Endothelial cell (in vitro differentiated cells): ENCODE data around the gene LEFTY2. TPM values are rescaled to one million over a fixed set of nuclear protein-coding genes. Genes with fewer than 3 reads are reported as not detected.
"Not testable (repeated sequence)": the region's sequence is repeated elsewhere in the genome, so short reads cannot be mapped to it uniquely, and the experiment has no call there.

Experiments
- DNase-seq: peaks from one replicate; pipeline ENCODE4 v3.0.0; 2021; ENCODE audit warnings: low spot score
- H3K27ac Mint-ChIP-seq: one replicate; pipeline ENCODE4 v1.8.0; 2021; ENCODE audit warnings: mixed read lengths, inconsistent platforms; ENCODE audit not compliant: unreplicated experiment
- H3K27me3 Mint-ChIP-seq: one replicate; pipeline ENCODE4 v1.8.0; 2021; ENCODE audit warnings: mild to moderate bottlenecking, moderate library complexity, mixed read lengths, inconsistent platforms; ENCODE audit not compliant: unreplicated experiment
- H3K36me3 Mint-ChIP-seq: one replicate; pipeline ENCODE4 v1.8.0; 2021; ENCODE audit warnings: mild to moderate bottlenecking, low read depth, mixed read lengths, inconsistent platforms; ENCODE audit not compliant: unreplicated experiment
- H3K4me1 Mint-ChIP-seq: one replicate; pipeline ENCODE4 v1.8.0; 2021; ENCODE audit warnings: mild to moderate bottlenecking, mixed read lengths, inconsistent platforms; ENCODE audit not compliant: unreplicated experiment
- H3K4me3 Mint-ChIP-seq: one replicate; pipeline ENCODE4 v1.8.0; 2021; ENCODE audit warnings: mild to moderate bottlenecking, mixed read lengths, inconsistent platforms; ENCODE audit not compliant: unreplicated experiment
- H3K9me3 Mint-ChIP-seq: one replicate; pipeline ENCODE4 v1.8.0; 2021; ENCODE audit warnings: mixed read lengths, inconsistent platforms; ENCODE audit not compliant: unreplicated experiment
- CTCF ChIP-seq: fragments of 200-600 bp; sonication (generic); IDR thresholded peaks from one replicate; pipeline ENCODE4 v1.5.0; 2021; ENCODE audit warnings: antibody characterized with exemption; ENCODE audit not compliant: unreplicated experiment
- total RNA-seq: library from RNA; stranded (reverse); fragmentation: NEBNext Ultra II Directional; extraction: Animal tissue kit (Norgen Biotek cat#: 25700); gene quantifications from one replicate; pipeline ENCODE4 v1.2.1, GENCODE V29; 2021; ENCODE audit not compliant: unreplicated experiment

LEFTY2 gene
- total RNA-seq, 1 donor from 2014 or later = 0.26 TPM

- H3K27ac Mint-ChIP-seq = no peak overlapping the region
- TF ChIP-seq CTCF = no peak
- no peaks in the 10 kb centered on the region for H3K9me3 Mint-ChIP-seq
- no peaks in the 10 kb centered on the region for H3K4me1 Mint-ChIP-seq
- H3K36me3 Mint-ChIP-seq = no peaks in the 10 kb centered on the region
- peaks cover 2% of the 10 kb centered on the region for H3K27me3 Mint-ChIP-seq
- no peak overlapping the region for H3K4me3 Mint-ChIP-seq
- no peak for DNase-seq
Measured at GRCh38 chr1:225934711-225935110, 6.3 kb downstream of the LEFTY2 start.

DNA sequence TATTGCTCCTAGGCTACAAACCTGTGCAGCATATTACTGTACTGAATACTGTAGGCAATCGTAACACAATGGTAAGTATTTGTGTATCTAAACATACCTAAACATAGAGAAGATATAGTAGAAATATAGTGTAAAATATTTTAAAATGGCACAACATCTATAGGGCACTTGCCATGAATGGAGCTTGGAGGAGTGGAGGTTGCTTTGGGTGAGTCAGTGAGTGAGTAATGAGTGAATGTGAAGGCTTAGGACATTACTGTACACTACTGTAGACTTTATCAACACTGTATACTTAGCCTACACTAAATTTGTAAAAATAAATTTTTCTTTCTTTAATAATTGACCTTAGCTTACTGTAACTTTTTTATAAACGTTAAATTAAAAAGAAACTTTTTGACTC is 7.9 kb downstream of the LEFTY2 start:
- H3K27ac Mint-ChIP-seq = no peak overlapping the region
- H3K36me3 Mint-ChIP-seq = no peaks in the 10 kb centered on the region
- no peak for DNase-seq
- no peak overlapping the region for H3K4me3 Mint-ChIP-seq
- no peak for TF ChIP-seq CTCF
- no peaks in the 10 kb centered on the region for H3K27me3 Mint-ChIP-seq
- no peaks in the 10 kb centered on the region for H3K9me3 Mint-ChIP-seq
- H3K4me1 Mint-ChIP-seq = peaks cover 7% of the 10 kb centered on the region

DNA sequence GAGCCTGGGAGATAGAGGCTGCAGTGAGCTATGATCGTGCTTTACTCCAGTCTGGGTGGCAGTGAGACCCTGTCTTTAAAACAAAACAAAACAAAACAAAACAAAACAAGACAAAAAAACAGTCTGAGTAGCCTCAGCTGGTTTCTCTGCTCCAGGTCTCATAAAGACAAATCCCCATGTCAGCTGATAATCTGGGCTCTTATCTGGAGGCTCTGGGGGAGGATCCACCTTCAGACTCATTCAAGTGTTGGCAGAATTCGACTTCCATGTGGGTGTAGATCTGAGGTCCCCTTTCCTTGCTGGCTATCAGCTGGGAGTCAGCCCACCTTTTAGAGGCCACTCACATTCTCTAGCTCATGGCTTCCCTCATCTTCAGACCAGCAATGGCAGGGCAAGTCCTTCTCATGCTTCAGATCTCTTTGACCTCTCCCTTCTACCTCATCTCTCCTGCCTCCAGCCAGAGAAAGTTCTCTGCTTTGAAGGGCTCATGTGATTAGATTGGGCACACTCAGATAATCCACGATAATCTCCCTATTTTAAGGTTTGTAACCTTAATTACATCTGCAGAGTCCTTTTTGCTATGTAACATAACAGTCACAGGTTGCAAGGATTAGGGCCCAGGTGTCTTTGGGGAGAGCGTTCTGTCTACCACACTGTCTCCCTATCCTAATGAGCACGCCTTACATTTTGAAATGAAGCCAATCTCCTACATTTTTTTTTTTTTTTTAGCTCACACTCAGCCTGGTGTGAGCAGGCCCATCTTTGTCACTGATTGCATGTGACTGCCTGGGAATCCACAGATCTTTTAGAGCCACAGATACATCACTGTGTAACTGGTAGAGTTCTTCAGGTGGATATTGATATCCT is 9.5 kb downstream of the LEFTY2 start:
- Mint-ChIP-seq H3K36me3 (no peaks in the 10 kb centered on the region), H3K27ac (no peak overlapping the region), H3K27me3 (no peaks in the 10 kb centered on the region), H3K4me1 (peaks cover 15% of the 10 kb centered on the region), H3K4me3 (no peak overlapping the region), H3K9me3 (no peaks in the 10 kb centered on the region)
- no peak for DNase-seq
- TF ChIP-seq CTCF = no peak

DNA sequence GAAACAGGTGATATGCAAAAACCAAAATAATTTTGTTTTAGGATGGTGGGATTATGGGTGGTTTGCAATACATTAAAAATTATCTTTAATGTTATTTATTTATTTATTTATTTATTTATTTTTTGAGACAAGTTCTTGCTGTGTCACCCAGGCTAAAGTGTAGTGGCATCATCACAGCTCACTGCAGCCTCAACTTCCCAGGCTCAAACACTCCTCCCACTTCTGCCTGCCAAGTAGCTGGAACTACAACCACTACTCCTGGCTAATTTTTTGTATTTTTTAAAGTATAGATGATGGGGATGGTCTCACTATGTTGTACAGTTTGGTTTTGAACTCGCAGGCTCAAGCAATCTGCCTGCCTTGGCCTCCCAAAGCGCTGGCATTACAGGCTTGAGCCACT is 10.5 kb downstream of the LEFTY2 start:
- TF ChIP-seq CTCF = no peak
- Mint-ChIP-seq H3K27ac (no peak overlapping the region), H3K9me3 (no peaks in the 10 kb centered on the region)

GRCh38 chr1:225929462-225929861 is 11.6 kb downstream of the LEFTY2 start:
- H3K9me3 Mint-ChIP-seq, H3K36me3 Mint-ChIP-seq, H3K4me3 Mint-ChIP-seq, H3K27ac Mint-ChIP-seq, H3K27me3 Mint-ChIP-seq, DNase-seq: not testable (repeated sequence)
- H3K4me1 Mint-ChIP-seq = peaks cover 18% of the 10 kb centered on the region

More for the DNA sequence above, 10.5 kb downstream of the LEFTY2 start:
- H3K4me1 Mint-ChIP-seq = peaks cover 18% of the 10 kb centered on the region
- no peaks in the 10 kb centered on the region for H3K36me3 Mint-ChIP-seq
- no peak for DNase-seq
- no peak overlapping the region for H3K4me3 Mint-ChIP-seq
- H3K27me3 Mint-ChIP-seq = no peaks in the 10 kb centered on the region
